Dedifferentiated amniotic fluid mesenchymal stem cell (primary cell): ENCODE results near the gene ZAR1.
"Not testable (repeated sequence)": the region's sequence is repeated elsewhere in the genome, so short reads cannot be mapped to it uniquely, and the experiment has no call there.

ENCODE experiments used
- DNase-seq: peaks from one replicate; pipeline ENCODE4 v3.0.0-alpha.2; 2016; ENCODE audit errors: extremely low spot score

ZAR1 gene

DNA sequence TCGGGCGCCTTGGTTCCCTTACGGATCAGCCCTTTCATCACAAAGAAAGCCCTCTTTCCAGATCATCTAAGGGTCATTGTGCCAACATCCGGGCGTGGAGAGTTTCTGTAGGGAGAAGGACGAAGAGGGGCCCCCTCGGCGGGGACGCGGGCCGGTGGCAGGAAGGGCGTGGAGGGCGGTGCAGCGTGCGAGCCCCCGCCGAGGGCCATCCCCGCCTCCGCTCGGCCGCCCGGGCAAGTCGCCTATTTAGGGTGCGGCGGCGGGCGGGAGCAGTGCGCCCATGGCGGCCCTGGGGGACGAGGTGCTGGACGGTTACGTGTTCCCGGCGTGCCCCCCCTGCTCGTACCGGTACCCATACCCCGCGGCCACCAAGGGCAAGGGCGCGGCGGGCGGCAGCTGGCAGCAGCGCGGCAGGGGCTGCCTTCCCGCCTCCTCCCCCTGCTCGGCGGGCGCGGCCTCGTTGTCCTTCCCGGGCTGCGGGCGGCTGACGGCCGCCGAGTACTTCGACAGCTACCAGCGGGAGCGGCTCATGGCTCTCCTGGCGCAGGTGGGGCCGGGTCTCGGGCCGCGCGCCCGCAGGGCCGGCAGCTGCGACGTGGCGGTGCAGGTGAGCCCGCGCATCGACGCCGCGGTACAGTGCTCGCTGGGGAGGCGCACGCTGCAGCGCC is at the start of gene ZAR1:
TSS of gene ZAR1 (plus strand) at position 241 of the 668 bp plus-strand sequence. CDS start at position 281, 40 bp downstream.
- DNase-seq: no peak

DNA sequence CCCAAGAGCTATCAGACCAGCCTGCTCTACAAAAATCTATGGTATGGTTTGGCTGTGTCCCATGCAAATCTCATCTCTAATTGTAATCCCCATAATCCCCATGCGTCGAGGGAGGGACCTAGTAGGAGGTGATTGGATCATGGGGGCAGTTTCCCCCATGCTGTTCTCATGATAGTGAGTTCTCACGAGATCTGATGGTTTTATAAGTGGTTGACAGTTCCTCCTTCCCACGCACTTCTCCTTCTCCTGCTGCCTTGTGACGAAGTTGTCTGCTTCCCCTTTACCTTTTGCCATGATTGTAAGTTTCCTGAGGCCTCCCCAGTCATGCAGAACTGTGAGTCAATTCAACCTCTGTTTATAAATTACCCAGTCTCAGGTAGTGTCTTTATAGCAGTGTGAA is 49.1 kb upstream of the ZAR1 start:
- not testable (repeated sequence) for DNase-seq

DNA sequence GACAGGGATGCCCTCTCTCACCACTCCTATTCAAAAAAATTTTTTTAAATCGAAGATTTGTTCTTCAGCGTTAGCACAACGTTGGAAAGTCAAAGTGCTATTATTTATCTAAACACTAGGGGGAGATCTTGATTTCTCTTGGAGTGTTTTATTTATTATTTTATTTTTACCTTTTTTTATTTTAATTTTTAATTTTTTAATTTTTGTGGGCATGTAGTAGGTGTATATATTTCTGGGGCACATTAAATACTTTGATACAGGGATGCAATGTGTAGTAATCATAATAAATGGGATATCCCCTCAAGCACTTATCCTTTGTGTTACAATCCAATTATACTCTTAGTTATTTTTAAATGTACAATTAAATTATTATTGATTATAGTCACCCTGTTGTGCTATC is 44.3 kb upstream of the ZAR1 start:
- no peak for DNase-seq

DNA sequence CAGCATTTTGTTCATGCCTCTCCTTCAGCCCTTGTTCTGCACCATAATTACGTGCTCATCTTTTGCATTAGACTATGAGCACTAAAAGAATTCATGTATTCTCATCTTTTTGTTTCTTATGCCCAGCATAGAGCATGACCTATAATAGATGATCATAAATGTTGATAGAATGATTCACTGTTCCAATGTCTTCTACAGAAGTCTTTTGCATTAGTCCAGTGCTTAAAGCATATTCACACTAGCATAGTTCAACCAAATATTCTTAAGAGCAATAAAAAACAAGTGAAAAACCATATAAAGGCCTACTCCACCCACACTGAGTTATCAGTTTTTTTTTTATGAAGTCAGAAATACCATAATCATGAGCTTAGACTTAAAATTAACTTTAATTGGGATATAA is 43.4 kb upstream of the ZAR1 start:
- no peak for DNase-seq

GRCh38 chr4:48449151-48449550 is 40.9 kb upstream of the ZAR1 start:
- no peak for DNase-seq

DNA sequence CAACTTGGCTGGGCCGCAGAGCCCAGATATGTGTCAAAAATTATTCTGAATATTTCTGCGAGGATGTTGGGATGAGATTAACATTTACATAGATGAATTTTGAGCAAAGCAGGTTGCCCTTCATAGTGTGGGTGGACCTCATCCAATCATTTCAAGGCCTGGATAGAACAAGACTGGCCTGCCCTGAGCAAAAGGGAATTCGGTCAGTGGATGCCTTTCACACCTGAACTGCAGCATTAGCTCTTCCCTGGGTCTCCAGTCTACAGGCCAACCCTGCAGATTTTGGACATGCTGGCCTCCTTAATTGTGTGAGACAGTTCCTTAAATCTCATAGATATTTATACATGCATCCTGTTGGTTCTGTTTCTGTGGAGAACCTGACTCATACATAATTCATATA is 39.3 kb upstream of the ZAR1 start:
- no peak for DNase-seq

- not testable (repeated sequence) for DNase-seq
Measured at GRCh38 chr4:48451656-48452055, 38.4 kb upstream of the ZAR1 start.

- DNase-seq: no peak
Measured at GRCh38 chr4:48454591-48454990, 35.5 kb upstream of the ZAR1 start.

DNA sequence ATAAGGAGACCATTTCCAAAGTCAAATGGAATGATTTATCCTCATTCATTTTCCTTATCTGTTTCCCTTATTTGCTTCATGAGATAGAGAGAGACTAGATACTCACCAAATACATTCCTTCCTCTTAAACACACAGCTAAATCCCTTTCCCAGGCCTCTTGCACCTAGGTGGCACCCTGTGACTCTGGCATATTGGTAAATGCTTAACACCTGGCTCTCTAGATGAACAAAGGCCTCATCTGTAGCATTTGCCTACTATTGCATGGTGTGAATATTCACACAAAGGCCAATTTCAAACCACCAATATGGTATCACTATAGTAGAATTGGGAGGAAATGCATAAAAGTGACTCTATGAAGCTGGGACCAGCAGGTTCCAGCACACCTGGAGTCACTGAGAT is 29.1 kb upstream of the ZAR1 start:
- DNase-seq: no peak

DNA sequence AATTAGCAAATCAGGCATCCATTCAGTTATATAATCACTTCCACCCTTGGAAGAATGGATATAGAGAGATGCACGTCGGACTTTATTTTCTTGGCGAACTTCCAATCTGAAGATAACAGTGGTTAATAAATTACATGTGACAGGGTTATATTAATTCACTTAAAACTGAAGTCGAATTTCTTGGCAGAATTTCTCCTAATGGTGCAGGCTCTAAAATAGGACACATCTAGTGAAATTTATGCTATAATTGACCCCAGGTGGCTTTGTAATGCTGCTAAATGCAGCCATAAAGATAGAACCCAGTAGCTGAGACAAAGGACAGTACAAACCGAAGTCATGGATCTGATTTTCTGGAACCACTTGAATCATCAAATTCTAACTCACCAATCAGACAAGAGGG is 27.7 kb upstream of the ZAR1 start:
- DNase-seq: no peak

DNA sequence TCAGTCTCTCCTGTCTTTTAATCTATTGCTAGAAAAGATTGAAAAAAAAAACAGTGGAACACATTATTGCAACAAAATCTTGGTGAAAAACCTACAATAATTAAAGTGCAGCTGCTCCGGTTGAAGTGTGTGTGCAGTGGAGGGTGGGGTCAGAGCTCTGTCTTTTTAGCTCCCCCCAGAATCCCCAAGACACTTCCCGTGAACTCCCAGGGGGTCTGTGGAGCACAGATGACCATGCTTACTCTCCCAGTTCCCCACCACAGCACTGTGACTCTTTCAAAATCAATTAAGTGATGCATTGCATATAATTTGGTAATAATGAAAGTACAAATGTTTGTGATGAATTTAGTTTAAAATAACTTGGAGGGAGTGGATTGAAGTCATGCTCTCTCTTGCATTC is 22.6 kb upstream of the ZAR1 start:
- DNase-seq: no peak

GRCh38 chr4:48467891-48468290 is 22.2 kb upstream of the ZAR1 start:
- DNase-seq: no peak

DNA sequence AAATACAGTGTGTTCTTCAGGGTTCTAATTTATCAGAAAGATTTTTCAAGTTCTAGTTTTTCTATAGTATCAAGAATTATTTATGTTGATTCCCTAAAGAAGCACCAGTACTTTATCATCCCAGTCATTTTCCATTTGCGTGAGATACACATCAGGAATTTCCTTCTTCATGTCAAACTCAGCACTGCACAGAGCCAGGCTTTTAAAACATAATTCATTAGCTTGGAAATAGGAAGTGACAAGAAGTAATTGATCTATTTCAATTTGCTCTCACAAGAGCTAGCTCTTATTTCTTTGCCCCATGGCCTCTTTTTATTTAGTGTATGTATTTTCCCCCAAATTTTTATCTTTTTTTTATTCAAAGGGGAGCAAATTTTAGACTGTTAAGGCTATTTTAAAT is 19.9 kb upstream of the ZAR1 start:
- DNase-seq: no peak

- DNase-seq: peak; percentile 21
Measured at GRCh38 chr4:48470570-48470969, 19.5 kb upstream of the ZAR1 start.

GRCh38 chr4:48472794-48473193 is 17.3 kb upstream of the ZAR1 start:
- DNase-seq: no peak

GRCh38 chr4:48475770-48476169 is 14.3 kb upstream of the ZAR1 start:
- DNase-seq: no peak

- no peak for DNase-seq
Measured at GRCh38 chr4:48478273-48478672, 11.8 kb upstream of the ZAR1 start.

- DNase-seq: no peak
Measured at GRCh38 chr4:48481581-48481980, 8.5 kb upstream of the ZAR1 start.

- no peak for DNase-seq
Measured at GRCh38 chr4:48483006-48483776, 6.9 kb upstream of the ZAR1 start, which contains the start of gene SLC10A4. TSS of gene SLC10A4 (plus strand) at chr4:48483343. CDS start at chr4:48483562, 219 bp downstream.

GRCh38 chr4:48483777-48484493 is 6.1 kb upstream of the ZAR1 start:
- no peak for DNase-seq

DNA sequence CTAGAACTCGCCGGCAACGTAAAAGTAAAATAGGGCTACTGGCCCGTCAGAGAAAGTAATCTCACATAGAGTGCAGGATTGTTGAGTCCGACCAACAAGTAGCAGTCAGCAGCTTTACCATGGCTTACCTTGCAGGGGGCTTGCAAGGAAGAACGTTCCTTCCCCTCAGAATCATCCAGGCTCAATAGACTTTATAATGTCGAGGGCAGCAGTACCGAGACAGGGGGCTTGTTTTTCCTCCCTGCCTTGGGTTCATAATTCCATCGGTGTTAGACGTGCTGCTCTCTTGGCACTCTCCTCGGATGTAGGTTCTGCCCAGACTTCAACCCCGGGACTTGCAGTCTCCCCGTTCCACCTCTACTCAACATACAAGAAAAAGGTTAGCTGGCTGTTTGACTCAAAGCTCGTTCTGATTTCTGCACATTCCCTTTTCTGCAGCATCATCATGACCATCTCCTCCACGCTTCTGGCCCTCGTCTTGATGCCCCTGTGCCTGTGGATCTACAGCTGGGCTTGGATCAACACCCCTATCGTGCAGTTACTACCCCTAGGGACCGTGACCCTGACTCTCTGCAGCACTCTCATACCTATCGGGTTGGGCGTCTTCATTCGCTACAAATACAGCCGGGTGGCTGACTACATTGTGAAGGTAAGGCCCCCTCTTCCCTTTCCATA is 5.4 kb upstream of the ZAR1 start:
- DNase-seq: no peak

DNA sequence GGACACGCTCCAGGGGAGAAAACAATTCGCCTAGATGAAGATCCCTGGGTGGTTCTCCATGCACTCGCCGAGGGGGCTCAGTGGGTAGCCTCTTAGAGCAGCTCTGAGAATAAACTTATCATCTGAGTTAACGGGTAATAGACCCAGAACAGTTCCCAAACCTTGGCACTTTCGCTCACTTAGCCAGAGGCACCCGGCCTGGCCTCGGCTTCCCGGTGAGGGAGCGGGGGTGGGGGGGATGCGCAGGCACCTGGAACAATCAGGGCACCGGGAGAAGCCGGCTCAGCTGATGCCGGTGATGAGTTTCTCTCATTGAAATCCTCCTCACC is 405 bp upstream of the ZAR1 start:
- no peak for DNase-seq
